ENCODE data around the gene RAX2.

DNA sequence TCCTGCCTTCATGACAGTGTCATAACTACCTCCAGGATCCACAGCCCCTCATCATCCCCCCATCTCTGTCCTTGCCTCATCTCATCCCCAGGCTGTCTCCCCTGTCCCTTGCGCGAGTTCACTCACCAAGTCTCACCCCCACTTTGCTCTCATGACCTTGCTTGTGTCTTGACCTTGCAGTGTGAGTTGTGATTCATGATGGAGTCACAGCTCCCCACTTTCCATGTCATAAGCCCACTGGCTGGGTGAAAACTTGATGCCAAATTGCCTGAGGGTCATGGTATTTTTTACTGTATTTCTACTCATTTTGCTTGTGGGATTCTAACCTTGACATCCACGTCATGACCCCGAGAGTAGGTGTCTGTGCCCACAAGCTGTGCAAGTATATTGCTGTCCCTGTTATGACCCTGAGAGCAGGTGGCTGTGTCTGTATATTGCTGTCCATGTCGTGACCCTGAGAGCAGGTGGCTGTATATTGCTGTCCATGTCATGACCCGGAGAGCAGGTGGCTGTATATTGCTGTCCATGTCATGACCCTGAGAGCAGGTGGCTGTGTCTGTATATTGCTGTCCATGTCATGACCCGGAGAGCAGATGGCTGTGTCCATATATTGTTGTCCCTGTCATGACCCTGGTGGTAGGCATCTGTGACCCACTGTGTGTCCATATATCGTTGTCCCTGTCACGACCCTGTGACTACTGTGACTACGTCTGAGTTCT lies 34.4 kb downstream of the RAX2 start:
- TF ChIP-seq, protein P1, sequence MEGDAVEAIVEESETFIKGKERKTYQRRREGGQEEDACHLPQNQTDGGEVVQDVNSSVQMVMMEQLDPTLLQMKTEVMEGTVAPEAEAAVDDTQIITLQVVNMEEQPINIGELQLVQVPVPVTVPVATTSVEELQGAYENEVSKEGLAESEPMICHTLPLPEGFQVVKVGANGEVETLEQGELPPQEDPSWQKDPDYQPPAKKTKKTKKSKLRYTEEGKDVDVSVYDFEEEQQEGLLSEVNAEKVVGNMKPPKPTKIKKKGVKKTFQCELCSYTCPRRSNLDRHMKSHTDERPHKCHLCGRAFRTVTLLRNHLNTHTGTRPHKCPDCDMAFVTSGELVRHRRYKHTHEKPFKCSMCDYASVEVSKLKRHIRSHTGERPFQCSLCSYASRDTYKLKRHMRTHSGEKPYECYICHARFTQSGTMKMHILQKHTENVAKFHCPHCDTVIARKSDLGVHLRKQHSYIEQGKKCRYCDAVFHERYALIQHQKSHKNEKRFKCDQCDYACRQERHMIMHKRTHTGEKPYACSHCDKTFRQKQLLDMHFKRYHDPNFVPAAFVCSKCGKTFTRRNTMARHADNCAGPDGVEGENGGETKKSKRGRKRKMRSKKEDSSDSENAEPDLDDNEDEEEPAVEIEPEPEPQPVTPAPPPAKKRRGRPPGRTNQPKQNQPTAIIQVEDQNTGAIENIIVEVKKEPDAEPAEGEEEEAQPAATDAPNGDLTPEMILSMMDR (IDR thresholded peaks at IDR 0.05) = no peak
- TF ChIP-seq POLR2A (IDR thresholded peaks at IDR 0.05) = no peak
